Neural progenitor cell (in vitro differentiated cells): ENCODE measurements around the gene MIEF1. TPM values are rescaled to one million over a fixed set of nuclear protein-coding genes. Genes with fewer than 3 reads are reported as not detected.

Source experiments
- DNase-seq: peaks from one replicate; pipeline ENCODE4 v3.0.0-alpha.2; 2016; ENCODE audit warnings: low spot score
- H2AFZ ChIP-seq: fragments of 200-600 bp; sonication (generic); replicated peaks from 2 replicates; pipeline ENCODE4 v1.6.1; 2016; ENCODE audit warnings: antibody characterized with exemption
- H3F3A ChIP-seq: fragments of 200-600 bp; sonication (generic); 2 replicates; pipeline ENCODE4 v1.6.1; 2016; ENCODE audit warnings: antibody characterized with exemption, low read depth
- H3K27ac ChIP-seq: fragments of 200-600 bp; sonication (generic); 2 replicates; pipeline ENCODE4 v1.5.1; 2016; ENCODE audit warnings: mild to moderate bottlenecking
- H3K27me3 ChIP-seq: fragments of 200-600 bp; sonication (generic); 2 replicates; pipeline ENCODE4 v1.6.1; 2016; ENCODE audit warnings: mild to moderate bottlenecking, moderate library complexity
- H3K36me3 ChIP-seq: fragments of 200-600 bp; sonication (generic); 2 replicates; pipeline ENCODE4 v1.5.1; 2016
- H3K4me1 ChIP-seq: fragments of 200-600 bp; sonication (generic); 2 replicates; pipeline ENCODE4 v1.6.1; 2016; ENCODE audit warnings: mixed run types
- H3K4me2 ChIP-seq: fragments of 200-600 bp; sonication (generic); 2 replicates; pipeline ENCODE4 v1.6.1; 2016
- H3K4me3 ChIP-seq: fragments of 200-600 bp; sonication (generic); 2 replicates; pipeline ENCODE4 v1.5.1; 2016
- H3K79me2 ChIP-seq: fragments of 200-600 bp; sonication (generic); 2 replicates; pipeline ENCODE4 v1.6.1; 2016; ENCODE audit warnings: low read depth
- H3K9ac ChIP-seq: fragments of 200-600 bp; sonication (generic); 2 replicates; pipeline ENCODE4 v1.6.1; 2016
- H3K9me3 ChIP-seq: fragments of 200-600 bp; sonication (generic); 2 replicates; pipeline ENCODE4 v1.5.1; 2016; ENCODE audit warnings: low read depth
- H4K20me1 ChIP-seq: fragments of 200-600 bp; sonication (generic); 2 replicates; pipeline ENCODE4 v1.6.1; 2016; ENCODE audit warnings: low read depth
- H3K27ac Mint-ChIP-seq: 3 replicates; pipeline ENCODE4 v1.8.0; 2021; ENCODE audit warnings: mixed read lengths
- H3K27me3 Mint-ChIP-seq: 2 replicates; pipeline ENCODE4 v1.8.0; 2022; ENCODE audit warnings: low read depth, mild to moderate bottlenecking, inconsistent platforms, moderate library complexity, mixed read lengths; ENCODE audit not compliant: insufficient read depth
- H3K36me3 Mint-ChIP-seq: 3 replicates; pipeline ENCODE4 v1.8.0; 2021; ENCODE audit warnings: mixed read lengths
- H3K4me1 Mint-ChIP-seq: 3 replicates; pipeline ENCODE4 v1.8.0; 2021; ENCODE audit warnings: mixed read lengths
- H3K4me3 Mint-ChIP-seq: 3 replicates; pipeline ENCODE4 v1.8.0; 2021; ENCODE audit warnings: mild to moderate bottlenecking, moderate library complexity, mixed read lengths
- H3K9me3 Mint-ChIP-seq: 3 replicates; pipeline ENCODE4 v1.8.0; 2020; ENCODE audit warnings: mixed read lengths
- EZH2 ChIP-seq: fragments of 200-600 bp; sonication (generic); IDR thresholded peaks from 2 replicates; pipeline ENCODE4 v1.6.1; 2017; ENCODE audit warnings: antibody characterized with exemption, mild to moderate bottlenecking, moderate library complexity
- EZH2phosphoT487 ChIP-seq: fragments of 200-600 bp; sonication (generic); IDR thresholded peaks from 2 replicates; pipeline ENCODE4 v1.6.1; 2017; ENCODE audit warnings: antibody characterized with exemption
- total RNA-seq: library from RNA; depleted of rRNA; stranded (reverse); fragments of >200 nt; gene quantifications from 2 replicates; pipeline ENCODE4 v1.2.3, GENCODE V29; 2015; ENCODE audit warnings: low replicate concordance
- TF ChIP-seq, protein P1 (sequence below): fragments of 200-600 bp; sonication (generic); IDR thresholded peaks from 2 replicates; pipeline ENCODE4 v1.5.1; 2017; ENCODE audit warnings: antibody characterized with exemption, mild to moderate bottlenecking

The MIEF1 gene
- total RNA-seq, 1 donor from 2014 or later = 22.0 TPM

DNA sequence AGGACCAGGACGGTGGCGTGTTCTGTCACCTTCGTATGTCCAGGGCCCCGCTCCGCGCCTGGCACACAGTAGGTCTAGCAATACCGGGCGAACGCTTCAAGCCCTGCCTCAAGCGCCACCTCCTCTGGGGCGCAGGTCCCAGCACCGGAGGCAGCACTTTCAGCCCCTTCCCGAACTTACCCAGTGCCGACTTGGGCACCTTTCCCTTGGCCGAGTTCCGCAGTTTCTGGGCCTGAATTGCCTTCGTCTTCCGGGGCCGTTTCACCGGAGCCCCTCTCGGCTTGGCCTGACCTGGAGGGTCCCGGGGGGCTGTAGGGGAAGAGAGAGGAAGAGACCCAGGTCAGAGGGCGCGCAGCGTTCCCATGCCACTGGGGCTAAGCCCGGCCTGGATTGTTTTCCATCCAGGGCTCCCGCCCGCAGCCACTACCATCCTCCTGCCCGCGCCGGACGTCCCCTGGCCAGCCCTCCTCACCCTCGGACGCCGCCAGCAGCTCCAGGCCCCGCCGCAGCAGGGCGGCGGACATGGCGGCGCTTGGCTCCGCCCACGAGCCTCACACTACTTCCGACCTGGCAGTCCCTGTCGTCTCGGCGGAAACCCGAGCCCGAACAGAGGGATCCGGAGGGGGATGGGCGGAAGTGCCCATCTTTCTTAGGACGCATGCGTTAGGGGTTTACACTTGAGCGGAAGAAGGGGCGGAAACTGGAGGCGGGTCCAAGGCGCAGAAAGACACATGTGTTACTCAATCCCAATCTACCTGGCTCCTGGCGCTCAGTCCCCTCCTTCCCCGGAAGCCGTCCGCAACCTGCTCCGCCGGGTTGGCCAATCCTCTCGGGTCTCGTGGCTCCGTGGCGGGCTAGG lies 30.4 kb downstream of the MIEF1 start, which contains the start of gene RPS19BP1:
Gene RPS19BP1 (minus strand): TSS at position 534 of the 859 bp plus-strand sequence. CDS start 10 bp downstream, at position 524.
- no peaks in the 10 kb centered on the region for H3K36me3 Mint-ChIP-seq
- H3K4me1 Mint-ChIP-seq = peaks cover 47% of the 10 kb centered on the region
- H3K27ac ChIP-seq = no peak within 1 kb of the TSS

DNA sequence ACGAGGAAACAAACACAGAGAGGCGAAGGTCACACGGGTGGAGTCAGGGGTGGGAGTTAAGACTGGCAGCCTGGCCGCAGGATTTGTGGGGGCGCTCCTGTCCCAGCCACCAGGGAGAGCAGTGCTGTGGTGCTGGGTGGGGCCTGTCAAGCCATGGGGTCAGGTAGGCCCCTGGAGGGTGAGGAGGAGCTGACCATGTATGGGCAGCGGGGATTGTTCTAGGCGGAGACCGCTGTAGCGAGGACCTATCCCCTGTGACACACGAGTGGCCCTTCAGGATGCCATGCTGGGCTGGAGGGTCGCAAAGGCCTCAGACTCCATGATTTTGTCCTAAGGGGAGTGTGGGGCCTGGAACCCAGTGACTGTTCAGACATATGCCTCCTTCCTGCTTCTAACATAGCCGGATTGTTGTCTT lies 32.0 kb downstream of the MIEF1 start:
- Mint-ChIP-seq H3K9me3 (no peaks in the 10 kb centered on the region), H3K36me3 (no peaks in the 10 kb centered on the region), H3K4me3 (peak overlapping the region; percentile 73), H3K4me1 (peaks cover 32% of the 10 kb centered on the region), H3K27me3 (no peaks in the 10 kb centered on the region), H3K27ac (peak overlapping the region; percentile 11)
- Histone ChIP-seq H4K20me1 (peaks cover 22% of the 10 kb centered on the region), H3F3A (peaks cover 38% of the 10 kb centered on the region), H3K4me3 (no peak overlapping the region), H3K27me3 (no peaks in the 10 kb centered on the region), H3K4me1 (peaks cover 23% of the 10 kb centered on the region), H3K9me3 (no peaks in the 10 kb centered on the region), H3K36me3 (no peaks in the 10 kb centered on the region), H2AFZ (peak overlapping the region; percentile 68), H3K4me2 (peak overlapping the region; percentile 63), H3K9ac (no peak overlapping the region), H3K79me2 (peaks cover 22% of the 10 kb centered on the region), H3K27ac (no peak overlapping the region)
- TF ChIP-seq, protein P1, sequence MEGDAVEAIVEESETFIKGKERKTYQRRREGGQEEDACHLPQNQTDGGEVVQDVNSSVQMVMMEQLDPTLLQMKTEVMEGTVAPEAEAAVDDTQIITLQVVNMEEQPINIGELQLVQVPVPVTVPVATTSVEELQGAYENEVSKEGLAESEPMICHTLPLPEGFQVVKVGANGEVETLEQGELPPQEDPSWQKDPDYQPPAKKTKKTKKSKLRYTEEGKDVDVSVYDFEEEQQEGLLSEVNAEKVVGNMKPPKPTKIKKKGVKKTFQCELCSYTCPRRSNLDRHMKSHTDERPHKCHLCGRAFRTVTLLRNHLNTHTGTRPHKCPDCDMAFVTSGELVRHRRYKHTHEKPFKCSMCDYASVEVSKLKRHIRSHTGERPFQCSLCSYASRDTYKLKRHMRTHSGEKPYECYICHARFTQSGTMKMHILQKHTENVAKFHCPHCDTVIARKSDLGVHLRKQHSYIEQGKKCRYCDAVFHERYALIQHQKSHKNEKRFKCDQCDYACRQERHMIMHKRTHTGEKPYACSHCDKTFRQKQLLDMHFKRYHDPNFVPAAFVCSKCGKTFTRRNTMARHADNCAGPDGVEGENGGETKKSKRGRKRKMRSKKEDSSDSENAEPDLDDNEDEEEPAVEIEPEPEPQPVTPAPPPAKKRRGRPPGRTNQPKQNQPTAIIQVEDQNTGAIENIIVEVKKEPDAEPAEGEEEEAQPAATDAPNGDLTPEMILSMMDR = no peak
- no peak for TF ChIP-seq EZH2phosphoT487
- TF ChIP-seq EZH2 = no peak
- DNase-seq = no peak

More for the DNA sequence above, 30.4 kb downstream of the MIEF1 start, which contains the start of gene RPS19BP1:
- Histone ChIP-seq H4K20me1 (peaks cover 38% of the 10 kb centered on the region), H3K4me1 (peaks cover 23% of the 10 kb centered on the region), H2AFZ (peak within 1 kb of the TSS; percentile 51), H3K27me3 (no peaks in the 10 kb centered on the region), H3K4me3 (peak within 1 kb of the TSS; percentile 91), H3K9me3 (no peaks in the 10 kb centered on the region), H3F3A (peaks cover 50% of the 10 kb centered on the region), H3K9ac (peak within 1 kb of the TSS; percentile 78), H3K36me3 (no peaks in the 10 kb centered on the region), H3K79me2 (peaks cover 30% of the 10 kb centered on the region), H3K4me2 (peak within 1 kb of the TSS; percentile 85)
- Mint-ChIP-seq H3K4me3 (peak within 1 kb of the TSS; percentile 93), H3K27ac (peak within 1 kb of the TSS; percentile 52), H3K9me3 (no peaks in the 10 kb centered on the region), H3K27me3 (peaks cover 2% of the 10 kb centered on the region)
- TF ChIP-seq, protein P1 = no peak
- peak; percentile 99 for DNase-seq

DNA sequence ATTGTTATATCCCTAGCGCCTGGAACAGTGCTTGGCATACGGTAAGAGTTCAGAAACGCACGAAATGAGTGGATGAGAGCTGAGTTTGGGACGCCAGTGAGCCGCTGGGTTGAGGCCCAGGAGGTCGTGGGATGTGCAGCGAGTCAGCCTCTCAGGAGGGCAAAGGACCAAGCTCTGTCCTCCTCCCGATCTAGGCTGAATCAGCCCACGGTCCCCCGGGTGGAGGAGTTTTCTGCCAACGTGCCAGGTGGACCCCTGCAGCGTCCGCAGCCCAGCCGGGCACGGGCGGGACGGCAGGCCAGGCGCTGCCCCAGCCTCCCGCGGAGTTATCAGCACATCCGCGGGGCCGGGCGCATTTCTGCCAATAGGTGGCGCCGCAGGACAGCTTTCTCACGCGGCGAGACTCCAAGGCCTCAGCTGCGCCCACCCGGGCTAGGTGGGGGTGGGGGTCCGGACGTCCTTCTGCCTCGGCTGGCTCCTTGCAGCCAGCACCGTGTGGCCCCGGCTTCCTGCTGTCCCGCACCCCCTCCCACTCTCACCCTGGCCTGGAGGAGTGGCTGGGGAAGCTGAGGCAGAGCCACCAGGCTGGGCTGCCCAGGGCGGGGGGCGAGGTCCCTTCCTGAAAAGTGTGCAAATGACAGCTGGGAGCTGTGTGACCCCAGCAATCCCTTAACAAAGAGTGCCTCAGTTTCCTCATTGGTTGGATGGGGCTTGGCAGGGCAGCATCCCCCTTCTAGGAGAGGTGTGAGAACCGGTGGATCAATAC lies 32.7 kb downstream of the MIEF1 start:
- H3K27ac Mint-ChIP-seq = no peak overlapping the region
- Histone ChIP-seq H3K4me1 (peaks cover 23% of the 10 kb centered on the region), H3K4me3 (peak overlapping the region; percentile 27), H2AFZ (peak overlapping the region; percentile 68), H3K79me2 (peaks cover 22% of the 10 kb centered on the region), H3K9ac (no peak overlapping the region), H4K20me1 (peaks cover 17% of the 10 kb centered on the region), H3K4me2 (peak overlapping the region; percentile 63), H3K9me3 (no peaks in the 10 kb centered on the region), H3F3A (peaks cover 33% of the 10 kb centered on the region), H3K36me3 (no peaks in the 10 kb centered on the region), H3K27ac (no peak overlapping the region), H3K27me3 (no peaks in the 10 kb centered on the region)
- peaks cover 27% of the 10 kb centered on the region for H3K4me1 Mint-ChIP-seq
- peak overlapping the region; percentile 73 for H3K4me3 Mint-ChIP-seq
- peaks cover 2% of the 10 kb centered on the region for H3K27me3 Mint-ChIP-seq
- H3K36me3 Mint-ChIP-seq = no peaks in the 10 kb centered on the region
- TF ChIP-seq EZH2 = no peak
- no peak for TF ChIP-seq EZH2phosphoT487
- TF ChIP-seq, protein P1 = peak; percentile 94
- no peaks in the 10 kb centered on the region for H3K9me3 Mint-ChIP-seq
- peak; percentile 94 for DNase-seq
